Hepatocyte (in vitro differentiated cells): ENCODE data around the gene MS4A4E.

Experiments used
- CTCF ChIP-seq: fragments of 200-600 bp; sonication (generic); IDR thresholded peaks from 2 replicates; pipeline ENCODE4 v1.5.1; 2016; ENCODE audit warnings: antibody characterized with exemption, mild to moderate bottlenecking; ENCODE audit not compliant: poor library complexity
- EZH2 ChIP-seq: fragments of 200-600 bp; sonication (generic); IDR thresholded peaks from 2 replicates; pipeline ENCODE4 v1.6.1; 2016; ENCODE audit warnings: antibody characterized with exemption, mild to moderate bottlenecking, borderline replicate concordance
- EZH2phosphoT487 ChIP-seq: fragments of 200-600 bp; sonication (generic); IDR thresholded peaks from one replicate; pipeline ENCODE4 v1.6.1; 2018; ENCODE audit warnings: antibody characterized with exemption, mild to moderate bottlenecking, low read depth, moderate library complexity; ENCODE audit not compliant: unreplicated experiment, severe bottlenecking

- TF ChIP-seq CTCF: no peak
- no peak for TF ChIP-seq EZH2
- no peak for TF ChIP-seq EZH2phosphoT487
Observed at GRCh38 chr11:60182541-60183330, 60.2 kb downstream of the MS4A4E start, which contains the start of gene MS4A6A.
